ENCODE results near the gene CERCAM. TPM values are rescaled to one million over a fixed set of nuclear protein-coding genes. Genes with fewer than 3 reads are reported as not detected.

The CERCAM gene
- total and polyA plus RNA-seq, 8 donors: 5.5 to 22.8 (median 12.5) TPM

GRCh38 chr9:128408963-128409431 lies 11.7 kb upstream of the CERCAM start:
- 44 to 67% (median 55%) methylated on average over 13 to 26 of the region's 26 CpGs for WGBS, 5 donors
- Histone ChIP-seq H3K9me3 (no peaks in the 10 kb centered on the region), H3K27me3 (peaks cover 0 to 84% (median 9%) of the 10 kb centered on the region in 3 donors), H3K4me3 (no peak overlapping the region), H3K36me3 (no peaks in the 10 kb centered on the region), H3K4me1 (peaks cover 0 to 3% (median 0%) of the 10 kb centered on the region in 4 donors), H3K27ac (no peak overlapping the region)
- DNase-seq: no peak
- TF ChIP-seq, protein P1, sequence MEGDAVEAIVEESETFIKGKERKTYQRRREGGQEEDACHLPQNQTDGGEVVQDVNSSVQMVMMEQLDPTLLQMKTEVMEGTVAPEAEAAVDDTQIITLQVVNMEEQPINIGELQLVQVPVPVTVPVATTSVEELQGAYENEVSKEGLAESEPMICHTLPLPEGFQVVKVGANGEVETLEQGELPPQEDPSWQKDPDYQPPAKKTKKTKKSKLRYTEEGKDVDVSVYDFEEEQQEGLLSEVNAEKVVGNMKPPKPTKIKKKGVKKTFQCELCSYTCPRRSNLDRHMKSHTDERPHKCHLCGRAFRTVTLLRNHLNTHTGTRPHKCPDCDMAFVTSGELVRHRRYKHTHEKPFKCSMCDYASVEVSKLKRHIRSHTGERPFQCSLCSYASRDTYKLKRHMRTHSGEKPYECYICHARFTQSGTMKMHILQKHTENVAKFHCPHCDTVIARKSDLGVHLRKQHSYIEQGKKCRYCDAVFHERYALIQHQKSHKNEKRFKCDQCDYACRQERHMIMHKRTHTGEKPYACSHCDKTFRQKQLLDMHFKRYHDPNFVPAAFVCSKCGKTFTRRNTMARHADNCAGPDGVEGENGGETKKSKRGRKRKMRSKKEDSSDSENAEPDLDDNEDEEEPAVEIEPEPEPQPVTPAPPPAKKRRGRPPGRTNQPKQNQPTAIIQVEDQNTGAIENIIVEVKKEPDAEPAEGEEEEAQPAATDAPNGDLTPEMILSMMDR (IDR thresholded peaks at IDR 0.05): no peak
- intact Hi-C loops (cut with DNase I; ENCODE audit: low total_unique reads): no loop called here

DNA sequence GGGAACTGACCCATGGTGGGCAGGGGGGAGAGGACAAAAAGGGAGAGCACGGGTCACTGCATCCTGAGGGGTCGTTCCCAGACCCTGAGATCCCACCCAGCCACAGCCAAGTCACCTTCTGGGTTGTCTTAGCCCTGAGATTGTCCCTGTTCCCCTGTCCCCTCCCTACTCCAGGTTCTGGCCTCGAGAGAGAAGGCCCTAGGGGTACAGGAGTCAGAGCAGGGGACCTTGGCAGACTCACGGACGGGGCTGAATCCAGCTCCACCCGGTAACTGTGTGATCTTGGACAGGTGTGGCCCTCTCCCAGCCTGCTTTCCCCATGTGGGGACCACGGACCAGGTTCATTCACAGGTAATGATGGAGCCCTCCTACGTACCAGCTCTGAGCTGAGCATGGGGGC lies 11.2 kb upstream of the CERCAM start:
- no peak for TF ChIP-seq POLR2A (IDR thresholded peaks at IDR 0.05)
- TF ChIP-seq POLR2AphosphoS5 (IDR thresholded peaks at IDR 0.05): no peak
- TF ChIP-seq, protein P1 (IDR thresholded peaks at IDR 0.05): no peak
- TF ChIP-seq EP300 (IDR thresholded peaks at IDR 0.05): no peak
- peaks cover 0 to 84% (median 12%) of the 10 kb centered on the region in 3 donors for H3K27me3 ChIP-seq
- H3K36me3 ChIP-seq: no peaks in the 10 kb centered on the region
- intact Hi-C loops (cut with DNase I; ENCODE audit: low total_unique reads): no loop called here
- H3K4me1 ChIP-seq: peaks cover 0 to 3% (median 0%) of the 10 kb centered on the region in 4 donors
- no peak for DNase-seq
- no peak overlapping the region for H3K4me3 ChIP-seq
- 56 to 70% (median 58%) methylated on average over 7 to 8 of the region's 8 CpGs for WGBS, 5 donors
- H3K27ac ChIP-seq: no peak overlapping the region
- no peaks in the 10 kb centered on the region for H3K9me3 ChIP-seq

DNA sequence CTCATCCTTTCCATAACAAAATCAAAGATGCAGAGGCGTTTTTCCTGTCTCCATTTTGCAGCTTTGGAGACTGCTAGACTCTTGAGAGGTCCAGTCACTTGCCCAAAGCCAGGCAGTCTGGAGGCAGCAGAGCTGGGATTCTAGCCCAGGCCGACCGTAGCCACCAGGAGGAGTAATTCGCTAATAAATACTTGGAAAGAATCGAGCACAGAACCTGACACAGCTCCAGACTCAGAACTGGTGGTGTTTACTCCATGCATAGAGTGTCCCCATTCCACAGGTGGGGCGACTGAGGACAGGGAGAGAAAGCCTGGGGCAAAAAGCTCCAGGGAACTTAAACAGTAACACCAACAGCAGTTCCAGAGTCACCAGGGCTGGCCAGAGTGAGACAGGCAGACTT lies 10.7 kb upstream of the CERCAM start:
- 28 to 33% (median 31%) methylated on average over 6 of the region's 6 CpGs for WGBS, 5 donors
- H3K9me3 ChIP-seq: no peaks in the 10 kb centered on the region
- intact Hi-C loops (cut with DNase I; ENCODE audit: low total_unique reads): no loop called here

DNA sequence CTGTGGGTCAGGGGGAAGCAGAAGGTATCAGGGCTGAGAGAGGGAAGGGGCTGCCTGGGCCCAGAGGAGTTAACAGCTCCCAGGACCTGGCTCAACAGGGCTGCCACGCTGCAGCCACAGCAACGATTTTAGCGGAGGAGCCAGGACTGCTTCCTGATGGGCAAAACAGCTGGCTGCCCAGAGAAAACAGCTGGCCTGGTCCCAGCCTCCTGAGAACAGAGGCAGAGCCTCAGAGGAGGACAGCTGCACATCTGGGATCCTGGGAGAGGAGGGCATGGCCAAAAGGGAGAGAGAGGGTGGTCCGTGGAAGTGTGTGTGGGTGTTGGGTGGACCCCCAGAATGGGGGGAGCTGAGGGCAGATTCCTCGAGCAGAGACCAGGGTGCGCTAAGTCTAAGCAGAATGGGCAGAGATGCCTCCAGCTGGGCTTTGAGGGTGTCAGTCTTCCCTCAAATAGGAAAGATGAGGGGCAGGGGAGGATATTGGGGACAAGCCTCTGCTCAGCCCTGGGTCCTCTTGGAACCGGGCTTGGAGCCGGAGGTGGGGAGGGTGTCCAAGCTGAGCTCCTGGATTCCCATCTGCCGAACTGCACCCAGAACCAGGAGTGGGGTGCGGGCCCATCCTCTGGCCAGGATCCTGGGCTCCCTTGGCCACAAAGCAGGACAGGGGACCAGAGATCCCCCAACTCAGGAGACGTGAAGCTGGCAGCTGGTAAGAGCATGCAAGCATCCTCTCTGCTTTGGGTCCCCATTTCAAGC lies 9.1 kb upstream of the CERCAM start:
- peaks cover 0 to 88% (median 27%) of the 10 kb centered on the region in 3 donors for H3K27me3 ChIP-seq
- no peak for DNase-seq
- 54 to 59% (median 57%) methylated on average over 10 to 11 of the region's 11 CpGs for WGBS, 5 donors

More for the DNA sequence above, 10.7 kb upstream of the CERCAM start:
- peaks cover 0 to 84% (median 17%) of the 10 kb centered on the region in 3 donors for H3K27me3 ChIP-seq
- TF ChIP-seq EP300 (IDR thresholded peaks at IDR 0.05): no peak
- TF ChIP-seq POLR2AphosphoS5 (IDR thresholded peaks at IDR 0.05): no peak
- TF ChIP-seq, protein P1 (IDR thresholded peaks at IDR 0.05): no peak
- no peak for TF ChIP-seq POLR2A (IDR thresholded peaks at IDR 0.05)
- DNase-seq: peak in 1 of 2 donors; percentile 37
- no peak overlapping the region for H3K27ac ChIP-seq
- H3K4me1 ChIP-seq: peaks cover 0 to 3% (median 0%) of the 10 kb centered on the region in 4 donors
- no peak overlapping the region for H3K4me3 ChIP-seq
- no peaks in the 10 kb centered on the region for H3K36me3 ChIP-seq

More for the DNA sequence above, 9.1 kb upstream of the CERCAM start:
- no peaks in the 10 kb centered on the region for H3K9me3 ChIP-seq
- no peak overlapping the region for H3K27ac ChIP-seq
- no peak for TF ChIP-seq POLR2AphosphoS5 (IDR thresholded peaks at IDR 0.05)
- TF ChIP-seq EP300 (IDR thresholded peaks at IDR 0.05): no peak
- no peak for TF ChIP-seq POLR2A (IDR thresholded peaks at IDR 0.05)
- TF ChIP-seq, protein P1 (IDR thresholded peaks at IDR 0.05): no peak
- no peak overlapping the region for H3K4me3 ChIP-seq
- no peaks in the 10 kb centered on the region for H3K4me1 ChIP-seq
- H3K36me3 ChIP-seq: no peaks in the 10 kb centered on the region
- intact Hi-C loops (cut with DNase I; ENCODE audit: low total_unique reads): no loop called here

Measured in stomach (tissue), 9 donors.